GM12864 (cell line): Measurements from ENCODE around the gene ERP27.

Source experiments
- DNase-seq: peaks from one replicate; pipeline ENCODE4 v3.0.0-alpha.2; 2011; ENCODE audit warnings: low read depth
- H3K4me3 ChIP-seq: 2 replicates; pipeline ENCODE4 v1.5.1; 2011; ENCODE audit warnings: mild to moderate bottlenecking, low read depth, low read length, control low read depth
- TF ChIP-seq, protein P1 (sequence below): IDR thresholded peaks from 2 replicates; pipeline ENCODE4 v1.5.1; 2011; ENCODE audit warnings: low read depth, mild to moderate bottlenecking, moderate library complexity, low read length, control low read depth, inconsistent platforms; ENCODE audit errors: missing control alignments

Gene ERP27

GRCh38 chr12:14981049-14981448 is 42.7 kb upstream of the ERP27 start:
- no peak for DNase-seq
- TF ChIP-seq, protein P1, sequence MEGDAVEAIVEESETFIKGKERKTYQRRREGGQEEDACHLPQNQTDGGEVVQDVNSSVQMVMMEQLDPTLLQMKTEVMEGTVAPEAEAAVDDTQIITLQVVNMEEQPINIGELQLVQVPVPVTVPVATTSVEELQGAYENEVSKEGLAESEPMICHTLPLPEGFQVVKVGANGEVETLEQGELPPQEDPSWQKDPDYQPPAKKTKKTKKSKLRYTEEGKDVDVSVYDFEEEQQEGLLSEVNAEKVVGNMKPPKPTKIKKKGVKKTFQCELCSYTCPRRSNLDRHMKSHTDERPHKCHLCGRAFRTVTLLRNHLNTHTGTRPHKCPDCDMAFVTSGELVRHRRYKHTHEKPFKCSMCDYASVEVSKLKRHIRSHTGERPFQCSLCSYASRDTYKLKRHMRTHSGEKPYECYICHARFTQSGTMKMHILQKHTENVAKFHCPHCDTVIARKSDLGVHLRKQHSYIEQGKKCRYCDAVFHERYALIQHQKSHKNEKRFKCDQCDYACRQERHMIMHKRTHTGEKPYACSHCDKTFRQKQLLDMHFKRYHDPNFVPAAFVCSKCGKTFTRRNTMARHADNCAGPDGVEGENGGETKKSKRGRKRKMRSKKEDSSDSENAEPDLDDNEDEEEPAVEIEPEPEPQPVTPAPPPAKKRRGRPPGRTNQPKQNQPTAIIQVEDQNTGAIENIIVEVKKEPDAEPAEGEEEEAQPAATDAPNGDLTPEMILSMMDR, result no peak
- no peak overlapping the region for H3K4me3 ChIP-seq

GRCh38 chr12:14979468-14979867 is 41.1 kb upstream of the ERP27 start:
- DNase-seq, result no peak
- TF ChIP-seq, protein P1, result no peak
- no peak overlapping the region for H3K4me3 ChIP-seq

DNA sequence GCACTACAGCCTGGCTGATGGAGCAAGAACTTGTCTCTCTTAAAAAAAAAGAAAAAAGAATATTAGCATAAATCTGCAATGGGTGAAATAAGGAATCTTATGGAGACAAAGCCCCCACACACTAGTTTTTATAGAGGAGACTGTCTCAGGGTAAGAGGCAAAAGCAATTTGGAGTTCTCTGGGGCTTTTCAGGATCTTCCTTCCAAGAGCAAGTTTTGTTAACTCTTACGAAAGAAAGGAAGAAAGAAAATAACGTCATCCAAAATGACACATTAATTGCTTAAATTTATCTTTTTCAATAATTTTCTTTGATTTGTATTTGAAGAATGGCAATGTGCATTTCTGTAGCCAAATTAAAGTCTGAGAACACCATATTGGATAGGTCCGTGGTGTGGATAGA is 38.3 kb upstream of the ERP27 start:
- no peak for DNase-seq
- TF ChIP-seq, protein P1, result no peak
- no peak overlapping the region for H3K4me3 ChIP-seq

- no peak for DNase-seq
- H3K4me3 ChIP-seq, result no peak overlapping the region
- TF ChIP-seq, protein P1, result no peak
Measured at GRCh38 chr12:14975457-14975856, 37.1 kb upstream of the ERP27 start.

GRCh38 chr12:14974633-14975032 is 36.3 kb upstream of the ERP27 start:
- TF ChIP-seq, protein P1, result no peak
- DNase-seq, result no peak
- no peak overlapping the region for H3K4me3 ChIP-seq

DNA sequence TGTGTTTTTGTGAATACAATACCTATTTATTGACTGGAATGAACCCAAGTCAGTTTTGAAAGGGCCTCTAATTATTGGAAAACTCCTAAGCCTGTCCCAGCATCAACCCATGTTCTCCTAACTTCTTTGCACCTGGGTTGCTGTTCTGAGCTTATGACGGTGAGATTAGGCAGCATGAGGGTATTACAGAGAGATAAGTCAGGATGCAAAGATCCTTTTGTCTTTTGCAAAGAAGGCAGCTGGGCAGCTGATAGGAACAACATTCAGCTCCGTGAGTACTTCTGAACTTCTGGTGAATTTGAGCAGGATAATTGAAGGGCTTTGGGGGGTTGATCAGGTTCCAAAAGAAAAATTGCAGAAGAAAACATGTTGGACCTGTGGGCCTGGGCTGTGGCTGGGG is 34.5 kb upstream of the ERP27 start, which contains the start of gene PDE6H:
Gene PDE6H, plus strand, starts transcription at position 227 of the 400 bp plus-strand sequence. CDS start 4,971 bp downstream, outside the sequence.
- TF ChIP-seq, protein P1, result no peak
- no peak within 1 kb of the TSS for H3K4me3 ChIP-seq
- DNase-seq, result no peak

- H3K4me3 ChIP-seq, result no peak overlapping the region
- TF ChIP-seq, protein P1, result no peak
- no peak for DNase-seq
Measured at GRCh38 chr12:14970473-14970872, 32.1 kb upstream of the ERP27 start.
